Liver (tissue), 9 donors: Measurements from ENCODE around the gene CEBPG. TPM values are rescaled to one million over a fixed set of nuclear protein-coding genes. Genes with fewer than 3 reads are reported as not detected.
A peak's percentile ranks its signal among the peaks of the same experiment; 100 is the strongest.

Source experiments
- DNase-seq: peaks from one replicate; pipeline ENCODE4 v3.0.0-alpha.2; 2017; ENCODE audit warnings: low spot score
- H3K27ac ChIP-seq, 2 donors: one replicate each; pipeline ENCODE4 v1.7.0; 2013; ENCODE audit warnings: inconsistent platforms in 2 of 2, low read length in 2 of 2, control low read depth in 1 of 2, low read depth in 1 of 2, mild to moderate bottlenecking in 1 of 2
- H3K27me3 ChIP-seq, 4 donors: one replicate each; pipeline versions ENCODE4 v1.6.1 to v1.7.0; 2013; ENCODE audit warnings: low read length in 3 of 4, inconsistent platforms in 1 of 4, mild to moderate bottlenecking in 1 of 4, moderate library complexity in 1 of 4; ENCODE audit not compliant: control insufficient read depth in 4 of 4, insufficient read depth in 4 of 4
- H3K36me3 ChIP-seq, 4 donors: one replicate each; pipeline versions ENCODE4 v1.6.1 to v1.7.0; 2013; ENCODE audit warnings: low read length in 3 of 4, mild to moderate bottlenecking in 3 of 4, low read depth in 1 of 4, moderate library complexity in 1 of 4; ENCODE audit not compliant: control insufficient read depth in 4 of 4, insufficient read depth in 3 of 4
- H3K4me1 ChIP-seq, 4 donors: one replicate each; pipeline versions ENCODE4 v1.6.1 to v1.7.0; 2013; ENCODE audit warnings: low read length in 3 of 4, mild to moderate bottlenecking in 3 of 4, moderate library complexity in 1 of 4; ENCODE audit not compliant: control insufficient read depth in 4 of 4, insufficient read depth in 4 of 4
- H3K4me3 ChIP-seq, 3 donors: one replicate each; pipeline versions ENCODE4 v1.6.1 to v1.7.0; 2013; ENCODE audit warnings: low read length in 3 of 3, control low read depth in 1 of 3, low read depth in 1 of 3, mild to moderate bottlenecking in 1 of 3
- H3K9ac ChIP-seq, 2 donors: one replicate each; pipeline ENCODE4 v1.7.0; 2013; ENCODE audit warnings: low read length in 2 of 2, mild to moderate bottlenecking in 2 of 2, moderate library complexity in 2 of 2, control low read depth in 1 of 2, low read depth in 1 of 2
- H3K9me3 ChIP-seq, 4 donors: one replicate each; pipeline versions ENCODE4 v1.6.1 to v1.7.0; 2013; ENCODE audit warnings: low read length in 3 of 4; ENCODE audit not compliant: control insufficient read depth in 4 of 4
- ATF3 ChIP-seq: IDR thresholded peaks from 2 replicates; pipeline ENCODE4 v1.6.1; 2016; ENCODE audit warnings: antibody characterized with exemption
- CTCF ChIP-seq: fragments of 150-350 bp; IDR thresholded peaks from 2 replicates; pipeline ENCODE4 v1.5.1; 2017; ENCODE audit warnings: improper control_type of control experiment, low read depth, low read length; ENCODE audit not compliant: missing input control
- EGR1 ChIP-seq, 2 donors: IDR thresholded peaks; 2 replicates each; pipeline ENCODE4 v1.6.1; 2016 to 2018; ENCODE audit warnings: antibody characterized with exemption in 2 of 2, low read depth in 2 of 2
- FOXA1 ChIP-seq: IDR thresholded peaks from 2 replicates; pipeline ENCODE4 v1.6.1; 2016; ENCODE audit warnings: antibody characterized with exemption
- FOXA2 ChIP-seq: IDR thresholded peaks from 2 replicates; pipeline ENCODE4 v1.6.1; 2016; ENCODE audit warnings: antibody characterized with exemption
- GABPA ChIP-seq, 2 donors: IDR thresholded peaks in 1 of 2; conservative IDR thresholded peaks in 1 of 2; 2 replicates each; pipeline ENCODE4 v1.6.1; 2016; ENCODE audit warnings: antibody characterized with exemption in 2 of 2, mild to moderate bottlenecking in 1 of 2, moderate library complexity in 1 of 2
- HNF4A ChIP-seq, 2 donors: conservative IDR thresholded peaks; 2 replicates each; pipeline ENCODE4 v1.6.1; 2016; ENCODE audit warnings: antibody characterized with exemption in 2 of 2, mild to moderate bottlenecking in 2 of 2
- HNF4G ChIP-seq: IDR thresholded peaks from 2 replicates; pipeline ENCODE4 v1.6.1; 2016; ENCODE audit warnings: antibody characterized with exemption
- MAX ChIP-seq: IDR thresholded peaks from 2 replicates; pipeline ENCODE4 v1.6.1; 2016; ENCODE audit warnings: antibody characterized with exemption
- NR2F2 ChIP-seq: IDR thresholded peaks from 2 replicates; pipeline ENCODE4 v1.6.1; 2016; ENCODE audit warnings: antibody characterized with exemption
- RAD21 ChIP-seq, 2 donors: IDR thresholded peaks; 2 replicates each; pipeline ENCODE4 v1.6.1; 2016; ENCODE audit warnings: antibody characterized with exemption in 2 of 2, mild to moderate bottlenecking in 2 of 2
- REST ChIP-seq: IDR thresholded peaks from 2 replicates; pipeline ENCODE4 v1.6.1; 2016; ENCODE audit warnings: antibody characterized with exemption, mild to moderate bottlenecking
- RXRA ChIP-seq, 2 donors: IDR thresholded peaks; 2 replicates each; pipeline ENCODE4 v1.6.1; 2017 to 2018; ENCODE audit warnings: antibody characterized with exemption in 2 of 2, mild to moderate bottlenecking in 1 of 2
- TAF1 ChIP-seq: conservative IDR thresholded peaks from 2 replicates; pipeline ENCODE4 v1.6.1; 2016; ENCODE audit warnings: antibody characterized with exemption, mild to moderate bottlenecking
- YY1 ChIP-seq: IDR thresholded peaks from 2 replicates; pipeline ENCODE4 v1.6.1; 2016; ENCODE audit warnings: antibody characterized with exemption, mild to moderate bottlenecking
- ZBTB33 ChIP-seq: IDR thresholded peaks from 2 replicates; pipeline ENCODE4 v1.6.1; 2016; ENCODE audit warnings: antibody characterized with exemption
- WGBS: extraction: QIAGEN DNeasy Blood & Tissue Kit; methylation state at CpG from one replicate; pipeline ENCODE4 v1.1.7; 2013; 5-methylcytosine and 5-hydroxymethylcytosine counted together
- polyA plus RNA-seq, 2 donors: library from polyadenylated mRNA; stranded (reverse) in 1 of 2; unstranded in 1 of 2; fragments of 200-250 nt in 1 of 2; fragments of >200 nt in 1 of 2; fragmentation: Nextera tagmentation in 1 of 2; extraction: Ambion mirVana in 1 of 2; gene quantifications; one replicate each; pipeline versions ENCODE4 v1.2.1 to v1.2.3, GENCODE V29; 2013 to 2015
- total RNA-seq, 2 donors: library from RNA; depleted of rRNA; stranded (reverse); fragments of >200 nt; gene quantifications; one replicate each; pipeline ENCODE4 v1.2.3, GENCODE V29; 2014
- donor health status: healthy.
- donor health status: healthy.
- donor health status: healthy.
- donor health status: healthy.
- donor health status: healthy.

Gene CEBPG
- total and polyA plus RNA-seq, 4 donors: 16.9 to 36.1 (median 24.2) TPM

- no peaks in the 10 kb centered on the region for H3K27me3 ChIP-seq
- WGBS: 70% methylated on average over 4 of the region's 4 CpGs
- H3K27ac ChIP-seq: no peak overlapping the region
- H3K4me3 ChIP-seq: no peak overlapping the region
- no peaks in the 10 kb centered on the region for H3K9me3 ChIP-seq
- H3K9ac ChIP-seq: no peak overlapping the region
- peaks cover 0 to 1% (median 0%) of the 10 kb centered on the region in 4 donors for H3K36me3 ChIP-seq
- TF ChIP-seq HNF4A (conservative IDR thresholded peaks at IDR 0.05): peak in 1 of 2 donors; percentile 43
- no peak for TF ChIP-seq RXRA (IDR thresholded peaks at IDR 0.05)
- DNase-seq: no peak
- H3K4me1 ChIP-seq: peaks cover 8 to 59% (median 43%) of the 10 kb centered on the region in 4 donors
Measured at GRCh38 chr19:33382006-33382405, 8.5 kb downstream of the CEBPG start.

GRCh38 chr19:33382982-33383381 lies 9.5 kb downstream of the CEBPG start:
- WGBS: 96% methylated on average over 4 of the region's 4 CpGs
- DNase-seq: no peak
- Histone ChIP-seq H3K27ac (no peak overlapping the region), H3K9ac (no peak overlapping the region), H3K4me3 (no peak overlapping the region), H3K36me3 (peaks cover 0 to 4% (median 0%) of the 10 kb centered on the region in 4 donors), H3K27me3 (no peaks in the 10 kb centered on the region), H3K4me1 (peaks cover 3 to 59% (median 43%) of the 10 kb centered on the region in 4 donors), H3K9me3 (no peaks in the 10 kb centered on the region)
- TF ChIP-seq ATF3 (no peak), CTCF (no peak), EGR1 (IDR thresholded peaks at IDR 0.05; ENCODE audit: low read depth in 2 of 2) (no peak), RAD21 (IDR thresholded peaks at IDR 0.05) (no peak), MAX (no peak), HNF4A (conservative IDR thresholded peaks at IDR 0.05) (no peak), FOXA1 (no peak), GABPA (IDR thresholded peaks at IDR 0.05 in 1 of 2, conservative IDR thresholded peaks at IDR 0.05 in 1 of 2) (no peak), NR2F2 (no peak), ZBTB33 (no peak), TAF1 (no peak), HNF4G (no peak), FOXA2 (no peak), YY1 (no peak), REST (no peak)
